ENCODE measurements around the gene CASP7. TPM values are rescaled to one million over a fixed set of nuclear protein-coding genes. Genes with fewer than 3 reads are reported as not detected.

CASP7 gene
- total and polyA plus RNA-seq, 12 donors: 5.6 to 22.3 (median 7.8) TPM

GRCh38 chr10:113754768-113755167 lies 75.1 kb downstream of the CASP7 start:
- no peak overlapping the region for H3K27ac ChIP-seq
- no peaks in the 10 kb centered on the region for H3K9me3 ChIP-seq
- DNase-seq (no peak), ATAC-seq (no peak)
- intact Hi-C loops (cut with DNase I): no loop called here
- H3K4me1 ChIP-seq: no peaks in the 10 kb centered on the region
- peaks cover 0 to 20% (median 10%) of the 10 kb centered on the region in 7 donors for H3K27me3 ChIP-seq
- no peak for TF ChIP-seq CTCF (IDR thresholded peaks at IDR 0.05)
- 46 to 49% methylated on average over 9 of the region's 9 CpGs for WGBS, 2 donors
- H3K36me3 ChIP-seq: no peaks in the 10 kb centered on the region
- no peak overlapping the region for H3K4me3 ChIP-seq

GRCh38 chr10:113756940-113757543 lies 77.3 kb downstream of the CASP7 start:
- no peak for ATAC-seq
- no peak for TF ChIP-seq CTCF (IDR thresholded peaks at IDR 0.05)
- H3K27me3 ChIP-seq: peaks cover 0 to 17% (median 4%) of the 10 kb centered on the region in 7 donors
- no peaks in the 10 kb centered on the region for H3K4me1 ChIP-seq
- H3K36me3 ChIP-seq: no peaks in the 10 kb centered on the region
- WGBS, 2 donors: 83 to 85% methylated on average over 12 of the region's 12 CpGs
- no peaks in the 10 kb centered on the region for H3K9me3 ChIP-seq
- H3K4me3 ChIP-seq: no peak overlapping the region
- no peak overlapping the region for H3K27ac ChIP-seq
- no peak for DNase-seq
- intact Hi-C loops (cut with DNase I): no loop called here

DNA sequence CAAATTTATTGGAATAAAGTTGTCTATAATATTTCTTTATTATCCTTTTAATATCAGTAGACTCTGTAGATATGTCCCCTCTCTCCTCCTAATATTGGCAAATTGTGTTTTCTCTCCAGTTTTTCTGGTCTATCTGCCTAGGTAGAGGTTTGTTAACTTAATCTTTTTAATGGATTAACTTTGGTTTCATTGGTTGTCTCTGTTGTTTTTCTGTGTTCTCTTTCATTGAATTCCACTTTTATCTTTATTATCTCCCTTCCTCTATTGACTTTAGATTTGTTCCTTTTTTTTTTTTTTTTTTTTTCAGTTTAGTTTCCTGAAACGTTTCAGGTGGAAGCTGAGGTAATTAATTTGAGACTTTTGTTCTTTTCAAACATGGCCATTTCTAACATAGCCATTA lies 82.4 kb downstream of the CASP7 start:
- H3K36me3 ChIP-seq: no peaks in the 10 kb centered on the region
- H3K4me3 ChIP-seq: no peak overlapping the region
- DNase-seq: no peak
- H3K27me3 ChIP-seq: peaks cover 0 to 9% (median 0%) of the 10 kb centered on the region in 7 donors
- intact Hi-C loops (cut with DNase I): no loop called here
- WGBS, 2 donors: 40 to 41% methylated on average over 1 of the region's 1 CpG
- ATAC-seq: no peak
- no peaks in the 10 kb centered on the region for H3K4me1 ChIP-seq
- H3K27ac ChIP-seq: no peak overlapping the region
- H3K9me3 ChIP-seq: peaks cover 0 to 16% (median 5%) of the 10 kb centered on the region in 11 donors
- TF ChIP-seq CTCF (IDR thresholded peaks at IDR 0.05): no peak

GRCh38 chr10:113764582-113764981 lies 84.9 kb downstream of the CASP7 start:
- H3K4me1 ChIP-seq: no peaks in the 10 kb centered on the region
- intact Hi-C loops (cut with DNase I): no loop called here
- H3K27ac ChIP-seq: no peak overlapping the region
- peaks cover 0 to 20% (median 0%) of the 10 kb centered on the region in 7 donors for H3K27me3 ChIP-seq
- H3K36me3 ChIP-seq: no peaks in the 10 kb centered on the region
- 80 to 94% methylated on average over 1 of the region's 1 CpG for WGBS, 2 donors
- H3K4me3 ChIP-seq: no peak overlapping the region
- ATAC-seq (peak in 2 of 8 donors; percentile 33 to 55), DNase-seq (no peak)
- peaks cover 0 to 16% (median 5%) of the 10 kb centered on the region in 11 donors for H3K9me3 ChIP-seq
- no peak for TF ChIP-seq CTCF (IDR thresholded peaks at IDR 0.05)

Measured in heart right ventricle (tissue), 16 donors.